Right lung (tissue), 5 donors: ENCODE data around the gene COG2. TPM values are rescaled to one million over a fixed set of nuclear protein-coding genes. Genes with fewer than 3 reads are reported as not detected.
"Not testable (repeated sequence)": the region's sequence is repeated elsewhere in the genome, so short reads cannot be mapped to it uniquely, and the experiment has no call there.

Source experiments
- DNase-seq, 2 donors: peaks; one replicate each; pipeline ENCODE4 v3.0.0-alpha.2; 2013
- polyA plus RNA-seq, 5 donors: library from polyadenylated mRNA; unstranded; fragments of 120-200 nt; gene quantifications; one replicate each; pipeline versions ENCODE4 v1.2.1 to v1.2.3, GENCODE V29; 2013; ENCODE audit warnings: inconsistent platforms in 1 of 5, low replicate concordance in 1 of 5; ENCODE audit not compliant: insufficient read length in 5 of 5, insufficient read depth in 1 of 5

Gene COG2
- polyA plus RNA-seq, 5 donors, result 27.2 to 31.3 (median 29.4) TPM

- DNase-seq, result no peak
Measured at GRCh38 chr1:230713547-230713914, 71.2 kb downstream of the COG2 start.

GRCh38 chr1:230713915-230714764 is 71.9 kb downstream of the COG2 start, which contains the start of gene AGT:
Gene AGT, minus strand, starts transcription at chr1:230714122. Its CDS starts 3,299 bp downstream, at chr1:230710823.
- DNase-seq, result peak; percentile 82 to 86

- DNase-seq, result no peak
Measured at GRCh38 chr1:230715510-230715909, 73.2 kb downstream of the COG2 start.

GRCh38 chr1:230716453-230716852 is 74.2 kb downstream of the COG2 start:
- DNase-seq, result not testable (repeated sequence)

- no peak for DNase-seq
Measured at GRCh38 chr1:230717251-230717650, 75.0 kb downstream of the COG2 start.

GRCh38 chr1:230721849-230722522 is 79.7 kb downstream of the COG2 start:
- not testable (repeated sequence) for DNase-seq

GRCh38 chr1:230725256-230726012 is 83.2 kb downstream of the COG2 start:
- no peak for DNase-seq

GRCh38 chr1:230728710-230729392 is 86.6 kb downstream of the COG2 start:
- no peak for DNase-seq

GRCh38 chr1:230730977-230731376 is 88.7 kb downstream of the COG2 start:
- DNase-seq, result no peak

GRCh38 chr1:230735447-230735846 is 93.2 kb downstream of the COG2 start:
- no peak for DNase-seq

- no peak for DNase-seq
Measured at GRCh38 chr1:230737622-230738262, 95.5 kb downstream of the COG2 start.

GRCh38 chr1:230739564-230740290 is 97.4 kb downstream of the COG2 start:
- no peak for DNase-seq

Other genes with a start within 250 kb of the COG2 start
- gene PGBD5, start 216.1 kb upstream of the COG2 start, polyA plus RNA-seq, result 1 to 10 TPM; 3.3 to 5.8 (median 4.7) TPM
- gene AGT, start 71.6 kb downstream of the COG2 start, polyA plus RNA-seq, result 1 to 10 TPM in 2 of 5 donors, under 1 TPM in 3; 0.40 to 5.8 (median 0.76) TPM
- gene CAPN9, start 104.9 kb downstream of the COG2 start, polyA plus RNA-seq, result 1 to 10 TPM; 1.0 to 2.8 (median 1.1) TPM
- 10 to 100 TPM; 68.7 to 92.3 (median 80.9) TPM for gene C1orf198, start 226.0 kb downstream of the COG2 start, polyA plus RNA-seq